GM21786 (cell line): ENCODE measurements around the gene TMEM98.
"Not testable (repeated sequence)": the region's sequence is repeated elsewhere in the genome, so short reads cannot be mapped to it uniquely, and the experiment has no call there.

ENCODE experiments used
- ATAC-seq: cut with Tn5 transposase; IDR thresholded peaks from one replicate; pipeline ENCODE4 v1.9.1; 2021; ENCODE audit not compliant: unreplicated experiment

The TMEM98 gene

GRCh38 chr17:32914181-32914580 lies 13.8 kb upstream of the TMEM98 start:
- no peak for ATAC-seq

- ATAC-seq, result no peak
Measured at GRCh38 chr17:32915245-32915644, 12.7 kb upstream of the TMEM98 start.

GRCh38 chr17:32916134-32916533 lies 11.8 kb upstream of the TMEM98 start:
- ATAC-seq, result no peak

GRCh38 chr17:32917081-32917480 lies 10.9 kb upstream of the TMEM98 start:
- ATAC-seq, result no peak

GRCh38 chr17:32917842-32918241 lies 10.1 kb upstream of the TMEM98 start:
- no peak for ATAC-seq

- not testable (repeated sequence) for ATAC-seq
Measured at GRCh38 chr17:32919876-32920275, 8.1 kb upstream of the TMEM98 start.

- ATAC-seq, result no peak
Measured at GRCh38 chr17:32920293-32920692, 7.7 kb upstream of the TMEM98 start.

- no peak for ATAC-seq
Measured at GRCh38 chr17:32921017-32921416, 6.9 kb upstream of the TMEM98 start.

- ATAC-seq, result not testable (repeated sequence)
Measured at GRCh38 chr17:32923905-32924304, 4.0 kb upstream of the TMEM98 start.

- ATAC-seq, result no peak
Measured at GRCh38 chr17:32926183-32926582, 1.8 kb upstream of the TMEM98 start.

GRCh38 chr17:32926789-32927188 lies 1.2 kb upstream of the TMEM98 start:
- ATAC-seq, result not testable (repeated sequence)

GRCh38 chr17:32927201-32927723 lies 691 bp upstream of the TMEM98 start:
- ATAC-seq, result no peak

- ATAC-seq, result no peak
Measured at GRCh38 chr17:32928586-32929535, 908 bp downstream of the TMEM98 start.

GRCh38 chr17:32929588-32929987 lies 1.6 kb downstream of the TMEM98 start:
- ATAC-seq, result no peak

- no peak for ATAC-seq
Measured at GRCh38 chr17:32930512-32930911, 2.6 kb downstream of the TMEM98 start.

GRCh38 chr17:32931686-32932085 lies 3.7 kb downstream of the TMEM98 start:
- no peak for ATAC-seq

GRCh38 chr17:32933881-32934280 lies 5.9 kb downstream of the TMEM98 start:
- no peak for ATAC-seq

GRCh38 chr17:32935726-32936125 lies 7.8 kb downstream of the TMEM98 start:
- no peak for ATAC-seq

GRCh38 chr17:32936186-32936893 lies 8.4 kb downstream of the TMEM98 start:
- ATAC-seq, result no peak

GRCh38 chr17:32936894-32937500 lies 9.0 kb downstream of the TMEM98 start:
- no peak for ATAC-seq

GRCh38 chr17:32940706-32941390 lies 12.9 kb downstream of the TMEM98 start:
- ATAC-seq, result no peak
